ENCODE results near the gene SLC5A2. TPM values are rescaled to one million over a fixed set of nuclear protein-coding genes. Genes with fewer than 3 reads are reported as not detected.

Gene SLC5A2
- polyA plus RNA-seq, 2 of the 4 experiments (the other 2 are of a cell fraction), result 0.09 to 0.46 TPM

- CTCF ChIA-PET, result interaction anchor here (0.9 to 7.9 kb wide), 12 partner anchors 11 to 414 kb away, joined by 3 to 52 read pairs (median 6); partner anchors contain the start of genes TGFB1I1, ZNF267 and ZNF843
- no peak for FAIRE-seq
- H3K4me3 ChIP-seq, result peak within 1 kb of the TSS; percentile 87
- no peak; the same call in 1 of the 2 replicates for TF ChIP-seq GATA3 (IDR thresholded peaks at IDR 0.05; ENCODE audit: borderline replicate concordance)
- TF ChIP-seq BCL3 (IDR thresholded peaks at IDR 0.05), result peak; percentile 36; the same call in 2 of the 3 replicates
- TF ChIP-seq ATOH8 (CRISPR knock-in tag; IDR thresholded peaks at IDR 0.05; ENCODE audit: low read depth), result no peak
- peak; percentile 57 to 92 for TF ChIP-seq JUN (IDR thresholded peaks at IDR 0.05)
- no peak for TF ChIP-seq NR3C1 (IDR thresholded peaks at IDR 0.05)
- TF ChIP-seq RNF2 (IDR thresholded peaks at IDR 0.05; ENCODE audit: borderline replicate concordance, low read depth), result 0 out of 2 replicates have a peak, but pooled peaks have one; percentile 55
- TF ChIP-seq CHD2 (IDR thresholded peaks at IDR 0.05; ENCODE audit: low read length, partially characterized antibody), result no peak
- TF ChIP-seq SMC3 (IDR thresholded peaks at IDR 0.05), result peak; percentile 42; the same call in 2 of the 3 replicates
- no peak for TF ChIP-seq CBX2 (IDR thresholded peaks at IDR 0.05; ENCODE audit: borderline replicate concordance, low read depth)
- TF ChIP-seq CEBPB (IDR thresholded peaks at IDR 0.05), result peak; percentile 42 to 75; a peak in 2 of 4 replicates
- TF ChIP-seq HOXB5 (CRISPR knock-in tag; IDR thresholded peaks at IDR 0.05), result peak; percentile 77; the same call in 1 of the 2 replicates
- no peak for TF ChIP-seq ZC3H11A (IDR thresholded peaks at IDR 0.05)
- TF ChIP-seq HOXA7 (CRISPR knock-in tag; IDR thresholded peaks at IDR 0.05), result no peak
- no peak for TF ChIP-seq FOSL2 (IDR thresholded peaks at IDR 0.05)
- no peak; the same call in 1 of the 2 replicates for TF ChIP-seq FOSL2 (CRISPR knock-in tag; IDR thresholded peaks at IDR 0.05)
- no peak for TF ChIP-seq TP53 (CRISPR knock-in tag; IDR thresholded peaks at IDR 0.05)
- no peak for TF ChIP-seq HOXB13 (CRISPR knock-in tag; IDR thresholded peaks at IDR 0.05; ENCODE audit: low read depth)
- no peak for TF ChIP-seq RARB (CRISPR knock-in tag; IDR thresholded peaks at IDR 0.05)
- TF ChIP-seq KDM1A (IDR thresholded peaks at IDR 0.05; ENCODE audit: low read depth), result no peak
- TF ChIP-seq POLR2AphosphoS2 (conservative IDR thresholded peaks at IDR 0.05; ENCODE audit: low read length), result no peak
- TF ChIP-seq SREBF2 (IDR thresholded peaks at IDR 0.05), result no peak
- peak; percentile 69 for TF ChIP-seq POLR2A (IDR thresholded peaks at IDR 0.05; ENCODE audit: low read length)
- no peak for TF ChIP-seq JUNB (IDR thresholded peaks at IDR 0.05)
- 0 out of 2 replicates have a peak, but pooled peaks have one; percentile 34 for TF ChIP-seq EHF (CRISPR knock-in tag; IDR thresholded peaks at IDR 0.05)
- peak; percentile 69; the same call in 1 of the 2 replicates for TF ChIP-seq HMGXB4 (CRISPR knock-in tag; IDR thresholded peaks at IDR 0.05; ENCODE audit: borderline replicate concordance)
- TF ChIP-seq USF2 (IDR thresholded peaks at IDR 0.05), result no peak
- TF ChIP-seq CHD4 (IDR thresholded peaks at IDR 0.05; ENCODE audit: borderline replicate concordance), result no peak
- peak; percentile 88 for TF ChIP-seq PHF8 (IDR thresholded peaks at IDR 0.05; ENCODE audit: borderline replicate concordance, low read depth)
- peak; percentile 67 for TF ChIP-seq CTCF (IDR thresholded peaks at IDR 0.05)
- peak; percentile 6 to 32; a peak in 2 of 5 replicates for TF ChIP-seq RAD21 (conservative IDR thresholded peaks at IDR 0.05 in 1 of 2, IDR thresholded peaks at IDR 0.05 in 1 of 2)
- peak; percentile 98 for TF ChIP-seq MAX (IDR thresholded peaks at IDR 0.05)
- no peak for TF ChIP-seq HEYL (CRISPR knock-in tag; IDR thresholded peaks at IDR 0.05)
- no peak for TF ChIP-seq MAZ (IDR thresholded peaks at IDR 0.05; ENCODE audit: borderline replicate concordance, low read depth, low read length)
- no peak for TF ChIP-seq MAFK (IDR thresholded peaks at IDR 0.05; ENCODE audit: partially characterized antibody)
- TF ChIP-seq KDM5A (IDR thresholded peaks at IDR 0.05), result no peak
Observed at GRCh38 chr16:31458844-31459686, 23.9 kb upstream of the SLC5A2 start, which contains the start of gene ARMC5. Gene ARMC5 (plus strand): TSS chr16:31459501. CDS start chr16:31459525, 24 bp downstream.

More at GRCh38 chr16:31458844-31459686, 23.9 kb upstream of the SLC5A2 start, which contains the start of gene ARMC5:
- Histone ChIP-seq H3K4me2 (peak within 1 kb of the TSS; percentile 89), H3K27ac (peak within 1 kb of the TSS; percentile 98 to 99), H3K9me3 (no peaks in the 10 kb centered on the region), H3K4me1 (peaks cover 40% of the 10 kb centered on the region)
- POLR2A ChIA-PET, result interaction anchor here (0.5 to 4.0 kb wide), 30 partner anchors 8 to 462 kb away, joined by 3 to 23 read pairs (median 7); partner anchors contain the start of genes FUS, KAT8, RUSF1 and SLC5A2
- no CpG with 5 or more reads among the region's 91 CpGs for WGBS (ENCODE audit: missing lambda C conversion rate)
- DNase-seq (ENCODE audit: low read depth in 1 of 2, low spot score in 1 of 2), result peak; percentile 93 to 99
- ATAC-seq, result peak; percentile 83 to 87
